Activated naive CD4-positive, alpha-beta T cell treated with anti-CD3 and anti-CD28 coated beads, Interleukin-2, amount 50 U/mL, for 24 hours (primary cell): ENCODE measurements around the gene ACY1.

Experiments used
- H3K27ac Mint-ChIP-seq: one replicate; pipeline ENCODE4 v1.8.0; 2021; ENCODE audit warnings: mild to moderate bottlenecking, mixed read lengths
- H3K27me3 Mint-ChIP-seq: one replicate; pipeline ENCODE4 v1.8.0; 2021; ENCODE audit warnings: mixed read lengths
- H3K36me3 Mint-ChIP-seq: one replicate; pipeline ENCODE4 v1.8.0; 2021; ENCODE audit warnings: mixed read lengths
- H3K4me1 Mint-ChIP-seq: one replicate; pipeline ENCODE4 v1.8.0; 2021; ENCODE audit warnings: mixed read lengths
- H3K4me3 Mint-ChIP-seq: one replicate; pipeline ENCODE4 v1.8.0; 2021; ENCODE audit warnings: mild to moderate bottlenecking, mixed read lengths
- H3K9me3 Mint-ChIP-seq: one replicate; pipeline ENCODE4 v1.8.0; 2021; ENCODE audit warnings: mixed read lengths

Gene ACY1

DNA sequence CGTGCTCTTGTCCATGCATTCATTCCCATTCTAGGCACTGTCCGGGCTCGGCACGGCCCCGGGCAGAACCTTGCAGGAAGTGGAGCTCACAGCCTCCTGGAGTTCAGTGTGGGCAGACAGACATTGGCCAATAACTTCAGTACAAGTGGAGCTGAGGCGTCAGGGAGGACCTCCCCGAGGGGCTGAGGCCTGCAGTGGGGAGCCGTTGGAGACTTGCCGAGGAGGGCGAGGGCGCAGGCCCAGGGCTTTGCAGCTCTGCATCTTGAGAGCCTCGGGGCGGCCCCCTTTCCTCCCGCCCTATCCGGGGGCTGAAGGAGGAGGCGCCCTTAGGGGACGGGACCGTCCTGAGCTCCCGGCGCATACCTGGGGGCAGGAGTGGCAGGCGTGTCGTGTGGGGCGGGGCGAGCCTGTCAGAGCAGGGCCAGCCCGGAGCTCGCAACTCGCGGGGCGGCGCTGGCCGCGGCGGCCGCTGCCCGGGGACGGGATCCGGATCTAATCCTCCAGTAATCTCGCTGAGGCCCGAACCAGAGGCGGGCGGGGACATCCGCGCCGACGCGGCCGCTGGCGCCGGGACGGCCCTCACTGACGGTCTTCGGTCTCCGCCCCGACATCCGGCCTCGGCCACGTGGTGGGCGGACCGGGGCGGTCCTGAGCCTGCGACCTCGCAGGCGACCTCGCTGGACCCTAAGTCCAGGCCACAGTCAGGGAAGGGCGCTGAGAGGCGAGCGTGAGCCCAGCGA, at the start of gene ACY1:
Gene ACY1 (plus strand): TSS at position 698 of the 740 bp plus-strand sequence. CDS start 530 bp downstream, outside the sequence.
- Mint-ChIP-seq H3K4me3 (peak within 1 kb of the TSS; percentile 94), H3K27me3 (no peaks in the 10 kb centered on the region), H3K27ac (peak within 1 kb of the TSS; percentile 93), H3K9me3 (no peaks in the 10 kb centered on the region), H3K4me1 (peaks cover 23% of the 10 kb centered on the region), H3K36me3 (no peaks in the 10 kb centered on the region)

GRCh38 chr3:51934139-51934850, 49.0 kb upstream of the ACY1 start:
- Mint-ChIP-seq H3K9me3 (no peaks in the 10 kb centered on the region), H3K4me1 (peaks cover 10% of the 10 kb centered on the region), H3K27ac (no peak overlapping the region), H3K4me3 (no peak overlapping the region), H3K27me3 (no peaks in the 10 kb centered on the region), H3K36me3 (peaks cover 3% of the 10 kb centered on the region)

DNA sequence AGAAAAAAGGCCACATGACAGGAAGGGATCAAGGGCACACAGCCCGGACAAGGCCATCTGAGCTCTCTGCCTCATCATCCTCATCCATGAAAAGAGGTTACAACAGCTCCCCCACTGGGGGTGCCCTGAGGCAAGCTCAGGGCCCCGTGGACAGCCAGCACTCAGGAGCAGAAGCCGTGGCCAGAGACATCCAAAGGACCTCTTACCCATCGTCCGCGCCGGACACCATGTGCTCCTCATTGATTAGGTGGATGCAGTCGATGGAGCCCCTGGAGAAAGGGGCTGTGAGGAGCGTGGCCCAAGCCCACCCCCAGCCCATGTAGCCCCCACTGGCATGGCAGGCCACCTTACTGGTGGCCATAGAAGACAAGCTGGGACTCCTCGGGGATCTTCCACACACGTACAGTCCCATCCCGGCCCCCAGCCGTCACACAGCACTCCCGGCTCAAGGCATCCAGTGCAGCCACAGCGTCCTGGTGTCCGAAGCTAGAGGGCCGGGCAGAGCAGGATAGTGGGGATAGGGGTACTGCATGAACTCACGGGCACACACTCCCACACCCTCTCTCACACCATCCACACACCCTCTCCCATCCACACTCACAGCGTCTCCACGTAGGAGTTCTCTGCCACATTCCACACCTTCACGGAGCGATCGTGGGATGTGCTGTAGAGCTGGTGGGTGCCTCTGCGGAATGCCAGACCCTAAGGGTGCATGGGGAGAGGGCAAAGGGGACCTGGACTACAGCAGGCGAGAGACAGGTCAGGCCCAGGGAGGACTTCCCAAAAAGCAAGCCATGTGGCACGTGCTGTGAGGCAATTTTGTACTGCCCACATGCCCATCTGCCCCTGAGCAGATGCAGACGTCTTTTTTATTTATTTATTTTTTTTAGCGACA, 48.1 kb upstream of the ACY1 start:
- Mint-ChIP-seq H3K27ac (no peak overlapping the region), H3K27me3 (no peaks in the 10 kb centered on the region), H3K4me3 (no peak overlapping the region), H3K4me1 (peaks cover 19% of the 10 kb centered on the region), H3K36me3 (peaks cover 4% of the 10 kb centered on the region), H3K9me3 (no peaks in the 10 kb centered on the region)

DNA sequence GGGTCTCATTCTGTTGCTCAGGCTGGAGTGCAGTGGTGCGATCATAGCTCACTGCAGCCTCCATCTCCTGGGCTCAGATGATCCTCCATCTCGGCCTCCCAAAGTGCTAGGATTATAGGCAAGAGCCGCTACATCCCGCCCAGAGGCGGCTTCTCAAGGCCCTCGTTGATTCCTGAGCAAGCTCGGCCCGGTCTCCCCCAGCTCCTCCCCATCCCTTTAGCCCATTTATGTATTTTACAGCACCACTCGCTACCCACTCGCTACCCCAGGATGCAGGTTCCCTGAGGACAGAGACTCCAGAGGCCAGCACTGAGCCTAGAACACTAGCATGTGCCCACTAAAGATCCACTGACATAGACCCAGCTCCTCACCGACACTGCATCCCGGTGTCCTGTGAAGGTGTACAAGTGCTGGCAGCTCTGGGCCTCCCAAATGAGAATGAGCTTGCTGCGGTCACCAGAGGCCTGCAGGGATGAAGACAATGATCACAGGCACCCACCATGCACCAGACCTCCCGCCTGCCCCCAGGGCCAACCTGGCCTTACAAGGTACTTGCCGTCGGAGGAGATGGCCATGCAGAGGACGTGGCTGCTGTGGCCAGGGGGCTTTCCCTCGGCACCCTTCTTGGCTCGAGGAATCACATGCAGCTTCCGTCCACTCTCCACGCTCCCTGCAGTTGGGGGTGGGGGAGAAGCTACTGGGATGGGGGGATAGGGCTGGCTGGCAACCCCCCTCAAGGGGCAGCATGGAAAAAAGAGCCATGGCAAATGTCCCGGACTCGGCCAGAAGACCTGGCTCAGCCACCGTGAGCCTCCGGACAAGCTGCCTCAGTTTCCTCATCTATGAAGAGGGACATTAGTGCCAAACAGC, 47.2 kb upstream of the ACY1 start:
- H3K4me3 Mint-ChIP-seq, result no peak overlapping the region
- no peaks in the 10 kb centered on the region for H3K27me3 Mint-ChIP-seq
- peaks cover 27% of the 10 kb centered on the region for H3K4me1 Mint-ChIP-seq
- no peak overlapping the region for H3K27ac Mint-ChIP-seq
- H3K36me3 Mint-ChIP-seq, result peaks cover 13% of the 10 kb centered on the region
- H3K9me3 Mint-ChIP-seq, result no peaks in the 10 kb centered on the region

GRCh38 chr3:51937014-51937413, 46.3 kb upstream of the ACY1 start:
- Mint-ChIP-seq H3K36me3 (peaks cover 14% of the 10 kb centered on the region), H3K27ac (no peak overlapping the region), H3K4me3 (no peak overlapping the region), H3K4me1 (peaks cover 27% of the 10 kb centered on the region), H3K27me3 (no peaks in the 10 kb centered on the region), H3K9me3 (no peaks in the 10 kb centered on the region)

- Mint-ChIP-seq H3K4me1 (peaks cover 30% of the 10 kb centered on the region), H3K9me3 (no peaks in the 10 kb centered on the region), H3K27me3 (no peaks in the 10 kb centered on the region), H3K27ac (no peak overlapping the region), H3K36me3 (peaks cover 14% of the 10 kb centered on the region), H3K4me3 (peak overlapping the region; percentile 42)
These were observed 45.5 kb upstream of the ACY1 start for GRCh38 chr3:51937611-51938450.

DNA sequence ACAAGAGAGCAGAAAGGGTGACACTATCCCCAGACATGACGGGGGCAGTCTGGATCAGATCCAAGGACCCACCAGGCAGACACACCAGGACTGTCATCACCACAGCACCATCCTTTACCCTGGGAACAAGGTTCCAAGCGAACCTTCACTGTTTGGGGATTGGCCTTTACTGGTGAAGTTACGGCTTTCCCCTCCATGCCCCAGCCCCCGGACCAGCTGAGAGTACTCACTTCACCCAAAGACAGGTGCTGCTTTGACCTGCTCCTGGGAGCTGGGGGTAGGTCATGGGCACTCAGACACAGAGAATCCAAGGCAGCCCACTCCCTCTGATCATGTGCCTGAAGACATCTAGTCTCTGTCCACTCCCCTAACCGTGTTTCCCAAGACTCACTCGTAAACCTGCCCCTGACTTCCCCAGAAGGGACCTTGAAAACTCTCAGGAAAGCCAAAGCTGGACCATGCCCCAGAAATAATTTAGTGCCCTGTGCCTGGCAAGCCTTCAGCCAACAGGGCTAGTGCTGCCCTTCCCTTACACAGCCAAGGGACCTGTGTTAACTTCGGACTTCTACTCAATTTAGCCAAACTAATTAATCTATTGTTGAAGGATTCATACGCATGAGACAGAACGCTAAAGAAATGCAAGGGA, 44.4 kb upstream of the ACY1 start:
- Mint-ChIP-seq H3K27me3 (no peaks in the 10 kb centered on the region), H3K4me3 (peak overlapping the region; percentile 79), H3K27ac (peak overlapping the region; percentile 70), H3K9me3 (no peaks in the 10 kb centered on the region), H3K4me1 (peaks cover 33% of the 10 kb centered on the region), H3K36me3 (peaks cover 14% of the 10 kb centered on the region)

GRCh38 chr3:51940648-51941462, 42.5 kb upstream of the ACY1 start:
- Mint-ChIP-seq H3K4me1 (peaks cover 33% of the 10 kb centered on the region), H3K9me3 (no peaks in the 10 kb centered on the region), H3K27ac (peak overlapping the region; percentile 92), H3K4me3 (peak overlapping the region; percentile 98), H3K27me3 (no peaks in the 10 kb centered on the region), H3K36me3 (peaks cover 14% of the 10 kb centered on the region)

GRCh38 chr3:51941463-51941797, 41.9 kb upstream of the ACY1 start:
- H3K4me1 Mint-ChIP-seq, result peaks cover 33% of the 10 kb centered on the region
- H3K27me3 Mint-ChIP-seq, result no peaks in the 10 kb centered on the region
- peak overlapping the region; percentile 98 for H3K4me3 Mint-ChIP-seq
- peak overlapping the region; percentile 92 for H3K27ac Mint-ChIP-seq
- peaks cover 14% of the 10 kb centered on the region for H3K36me3 Mint-ChIP-seq
- H3K9me3 Mint-ChIP-seq, result no peaks in the 10 kb centered on the region

- Mint-ChIP-seq H3K4me3 (peak within 1 kb of the TSS; percentile 98), H3K27ac (peak within 1 kb of the TSS; percentile 92), H3K9me3 (no peaks in the 10 kb centered on the region), H3K4me1 (peaks cover 33% of the 10 kb centered on the region), H3K36me3 (peaks cover 14% of the 10 kb centered on the region), H3K27me3 (no peaks in the 10 kb centered on the region)
These were observed 41.3 kb upstream of the ACY1 start, which contains the start of the genes PARP3 and RRP9 for GRCh38 chr3:51941798-51942602. Gene PARP3, plus strand, starts transcription at chr3:51942363. Its CDS starts 993 bp downstream, at chr3:51943356. Gene RRP9, minus strand, starts transcription at chr3:51941904. Its CDS starts 37 bp downstream, at chr3:51941867.

- Mint-ChIP-seq H3K4me3 (peak overlapping the region; percentile 98), H3K36me3 (peaks cover 14% of the 10 kb centered on the region), H3K27me3 (no peaks in the 10 kb centered on the region), H3K27ac (peak overlapping the region; percentile 86), H3K9me3 (no peaks in the 10 kb centered on the region), H3K4me1 (peaks cover 33% of the 10 kb centered on the region)
These were observed 40.5 kb upstream of the ACY1 start for GRCh38 chr3:51942603-51943450.
